Midbrain (tissue), 1 donor: Measurements from ENCODE around the gene UFSP2.

Source experiments
- DNase-seq: peaks from one replicate; lab custom pipeline; 2025; lab: John Stamatoyannopoulos, UW

Gene UFSP2

DNA sequence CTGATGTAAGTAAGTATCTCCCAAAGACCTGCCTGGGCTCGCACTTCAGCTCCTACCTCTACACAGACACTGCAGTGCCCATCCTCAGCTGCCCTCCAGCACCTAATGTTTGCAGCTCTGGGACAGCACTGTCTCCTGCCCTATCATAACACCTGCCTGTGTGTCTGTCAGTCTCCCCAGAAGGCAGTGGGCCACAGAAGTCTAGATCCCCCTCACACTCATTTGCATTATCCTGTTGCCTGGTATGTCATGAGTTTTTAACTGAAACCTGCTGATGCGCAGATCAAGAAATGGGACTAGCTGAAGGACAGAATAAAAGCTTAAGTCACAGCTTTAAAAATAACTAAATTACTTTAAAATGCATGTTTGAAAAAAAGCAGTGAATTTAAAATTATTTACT, 73.0 kb downstream of the UFSP2 start:
- DNase-seq, result no peak

DNA sequence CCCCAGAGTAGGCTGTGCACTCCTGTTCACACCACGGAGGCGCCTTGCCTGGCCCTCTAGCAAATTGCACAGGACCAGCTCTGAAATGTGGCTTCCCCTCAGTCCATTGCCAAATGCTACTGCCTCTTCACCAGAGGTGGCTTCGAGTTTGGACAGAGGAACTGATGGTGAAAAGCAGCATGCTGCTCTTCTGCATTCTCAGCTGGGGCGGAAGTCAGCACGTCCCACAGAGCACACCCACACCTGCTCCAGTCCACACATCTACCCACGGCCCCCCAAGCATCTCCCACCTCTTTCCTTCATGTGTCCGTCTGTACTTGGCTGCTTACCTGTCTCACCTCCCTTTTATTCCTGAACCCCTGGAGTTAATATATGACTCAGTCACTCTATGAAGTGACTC, 73.6 kb downstream of the UFSP2 start:
- DNase-seq, result no peak

GRCh38 chr4:185351691-185352090, 74.1 kb downstream of the UFSP2 start:
- DNase-seq, result no peak
